Sigmoid colon (tissue), 7 donors: ENCODE measurements around the gene TPSD1. TPM values are rescaled to one million over a fixed set of nuclear protein-coding genes. Genes with fewer than 3 reads are reported as not detected.
"Not testable (repeated sequence)": the region's sequence is repeated elsewhere in the genome, so short reads cannot be mapped to it uniquely, and the experiment has no call there.

ENCODE experiments used
- DNase-seq: peaks from one replicate; pipeline ENCODE4 v3.0.0-alpha.2; 2019
- H3K27ac ChIP-seq, 4 donors: fragments of 200-600 bp; sonication (generic); one replicate each; pipeline ENCODE4 v1.5.1; 2016 to 2019; ENCODE audit warnings: mild to moderate bottlenecking in 1 of 4
- H3K27me3 ChIP-seq, 3 donors: fragments of 200-600 bp; sonication (generic); one replicate each; pipeline ENCODE4 v1.5.1; 2019; ENCODE audit warnings: mild to moderate bottlenecking in 1 of 3
- H3K36me3 ChIP-seq, 4 donors: fragments of 200-600 bp; sonication (generic); one replicate each; pipeline ENCODE4 v1.5.1; 2016 to 2019
- H3K4me1 ChIP-seq, 4 donors: fragments of 200-600 bp; sonication (generic); one replicate each; pipeline ENCODE4 v1.5.1; 2017 to 2019
- H3K4me3 ChIP-seq, 4 donors: fragments of 200-600 bp; sonication (generic); one replicate each; pipeline ENCODE4 v1.5.1; 2017 to 2019; ENCODE audit warnings: mild to moderate bottlenecking in 2 of 4, moderate library complexity in 1 of 4
- H3K9me3 ChIP-seq, 4 donors: fragments of 200-600 bp in 3 of 4; sonication (generic) in 3 of 4; one replicate each; pipeline versions ENCODE4 v1.5.1 to v1.6.1; 2013 to 2019
- CTCF ChIP-seq, 4 experiments: fragments of 450-650 bp in 3 of 4; fragments of 200-600 bp in 1 of 4; IDR thresholded peaks; one replicate each; pipeline ENCODE4 v1.5.1; 2016 to 2019; ENCODE audit warnings: antibody characterized with exemption in 4 of 4, mild to moderate bottlenecking in 3 of 4, moderate library complexity in 2 of 4
- EP300 ChIP-seq, 4 donors: sonication (generic); formaldehyde crosslinking; IDR thresholded peaks; one replicate each; pipeline ENCODE4 v1.6.1; 2017; ENCODE audit warnings: antibody characterized with exemption in 4 of 4
- POLR2A ChIP-seq, 2 donors: fragments of 450-650 bp; IDR thresholded peaks; one replicate each; pipeline ENCODE4 v1.6.1; 2016; ENCODE audit warnings: antibody characterized with exemption in 2 of 2, mild to moderate bottlenecking in 2 of 2, moderate library complexity in 2 of 2
- POLR2AphosphoS5 ChIP-seq, 4 donors: sonication (generic); formaldehyde crosslinking; IDR thresholded peaks; one replicate each; pipeline ENCODE4 v1.6.1; 2017; ENCODE audit warnings: antibody characterized with exemption in 4 of 4
- WGBS, 2 donors: extraction: QIAGEN DNeasy Blood & Tissue Kit; methylation state at CpG; one replicate each; pipeline ENCODE4 v1.1.7; 2013; 5-methylcytosine and 5-hydroxymethylcytosine counted together
- intact Hi-C: fragments of 100-400 bp; cut with DNase I; formaldehyde crosslinking; loops from one replicate; pipeline ENCODE4 v1.15.1; 2023
- polyA plus RNA-seq, 3 donors: library from polyadenylated mRNA; stranded (reverse); fragments of 200-250 nt; gene quantifications; one replicate each; pipeline ENCODE4 v1.2.3, GENCODE V29; 2013
- total RNA-seq, 4 donors: library from RNA; depleted of rRNA; stranded (reverse); fragments of >200 nt; gene quantifications; one replicate each; pipeline ENCODE4 v1.1.0, GENCODE V29; 2016
- donor health status: healthy with polysubstance abuse.
- donor health status: Bipolar disorder and iron deficiency.
- donor health status: healthy.

The TPSD1 gene
- total and polyA plus RNA-seq, 7 donors, result 0.71 to 5.3 (median 1.2) TPM; not detected in 4

DNA sequence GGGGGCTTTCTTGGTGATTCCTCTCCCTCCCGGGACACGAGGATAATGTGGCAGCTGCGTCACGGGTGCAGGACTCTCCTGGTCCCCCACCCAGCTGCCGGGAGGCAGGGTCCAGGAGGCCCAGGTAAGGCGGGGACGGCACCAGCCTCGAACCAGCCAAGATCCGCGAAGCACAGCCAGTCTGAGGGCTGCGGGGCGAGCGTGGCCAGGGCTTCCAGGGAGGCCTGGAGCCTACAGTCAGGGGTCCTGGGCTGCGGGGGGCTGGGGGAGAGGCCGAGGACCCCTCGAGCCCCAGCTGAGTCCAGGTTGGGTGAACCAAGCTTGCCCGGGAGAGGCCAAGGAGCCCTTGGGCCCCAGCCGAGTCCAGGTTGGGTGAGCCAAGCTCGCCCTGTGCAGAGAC lies 10.0 kb downstream of the TPSD1 start:
- Histone ChIP-seq H3K36me3 (no peaks in the 10 kb centered on the region), H3K27ac (no peak overlapping the region), H3K4me1 (no peaks in the 10 kb centered on the region), H3K27me3 (peaks cover 3 to 39% (median 18%) of the 10 kb centered on the region in 3 donors), H3K9me3 (no peaks in the 10 kb centered on the region), H3K4me3 (no peak overlapping the region)
- DNase-seq, result no peak
- intact Hi-C loops, result no loop called here
- TF ChIP-seq POLR2A (IDR thresholded peaks at IDR 0.05), result no peak
- no peak for TF ChIP-seq CTCF (IDR thresholded peaks at IDR 0.05)
- TF ChIP-seq POLR2AphosphoS5 (IDR thresholded peaks at IDR 0.05), result no peak
- TF ChIP-seq EP300 (IDR thresholded peaks at IDR 0.05), result no peak
- 86 to 89% methylated on average over 19 of the region's 19 CpGs for WGBS, 2 donors

DNA sequence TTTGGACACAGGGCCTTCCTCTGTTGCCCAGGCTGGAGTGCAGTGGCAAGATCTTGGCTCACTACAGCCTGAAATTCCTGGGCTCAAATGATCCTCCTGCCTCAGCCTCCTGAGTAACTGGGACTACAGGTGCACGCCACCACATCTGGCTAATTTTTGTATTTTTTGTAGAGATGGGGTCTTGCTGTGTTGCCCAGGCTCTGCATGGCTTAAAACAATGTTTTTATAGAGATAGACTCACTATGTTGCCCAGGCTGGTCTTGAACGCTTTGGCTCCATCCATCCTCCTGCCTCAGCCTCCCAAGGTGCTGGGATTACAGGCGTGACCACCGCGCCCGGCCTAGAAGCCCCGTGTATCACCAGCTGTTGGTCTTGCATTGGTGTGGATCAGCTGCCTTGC lies 13.5 kb downstream of the TPSD1 start:
- DNase-seq, H3K27ac ChIP-seq, H3K9me3 ChIP-seq, intact Hi-C loops, H3K36me3 ChIP-seq, H3K27me3 ChIP-seq, H3K4me3 ChIP-seq: not testable (repeated sequence)
- WGBS, 2 donors, result 83 to 92% methylated on average over 7 of the region's 7 CpGs
- H3K4me1 ChIP-seq, result peaks cover 0 to 11% (median 9%) of the 10 kb centered on the region in 4 donors

DNA sequence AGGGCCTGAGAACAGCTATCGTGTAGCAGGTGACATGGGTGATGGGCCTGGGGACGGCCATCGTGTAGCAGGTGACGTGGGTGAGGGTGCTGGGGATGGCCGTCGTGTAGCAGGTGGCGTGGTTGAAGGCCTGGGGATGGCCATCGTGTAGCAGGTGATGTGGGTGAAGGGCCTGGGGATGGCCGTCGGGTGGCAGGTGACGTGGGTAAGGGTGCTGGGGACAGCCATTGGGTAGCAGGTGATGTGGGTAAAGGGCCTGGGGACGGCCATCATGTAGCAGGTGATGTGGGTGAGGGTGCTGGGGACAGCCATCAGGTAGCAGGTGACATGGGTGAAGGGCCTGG lies 15.5 kb downstream of the TPSD1 start:
- Histone ChIP-seq H3K36me3 (no peaks in the 10 kb centered on the region), H3K9me3 (no peaks in the 10 kb centered on the region), H3K4me3 (no peak overlapping the region), H3K27me3 (peaks cover 0 to 12% (median 0%) of the 10 kb centered on the region in 3 donors), H3K4me1 (peaks cover 0 to 11% (median 9%) of the 10 kb centered on the region in 4 donors), H3K27ac (no peak overlapping the region)
- no peak for DNase-seq
- intact Hi-C loops, result no loop called here
- no peak for TF ChIP-seq EP300 (IDR thresholded peaks at IDR 0.05)
- no peak for TF ChIP-seq POLR2AphosphoS5 (IDR thresholded peaks at IDR 0.05)
- no peak for TF ChIP-seq CTCF (IDR thresholded peaks at IDR 0.05)
- TF ChIP-seq POLR2A (IDR thresholded peaks at IDR 0.05), result no peak
- WGBS, 2 donors, result 30 to 76% methylated on average over 12 of the region's 12 CpGs

DNA sequence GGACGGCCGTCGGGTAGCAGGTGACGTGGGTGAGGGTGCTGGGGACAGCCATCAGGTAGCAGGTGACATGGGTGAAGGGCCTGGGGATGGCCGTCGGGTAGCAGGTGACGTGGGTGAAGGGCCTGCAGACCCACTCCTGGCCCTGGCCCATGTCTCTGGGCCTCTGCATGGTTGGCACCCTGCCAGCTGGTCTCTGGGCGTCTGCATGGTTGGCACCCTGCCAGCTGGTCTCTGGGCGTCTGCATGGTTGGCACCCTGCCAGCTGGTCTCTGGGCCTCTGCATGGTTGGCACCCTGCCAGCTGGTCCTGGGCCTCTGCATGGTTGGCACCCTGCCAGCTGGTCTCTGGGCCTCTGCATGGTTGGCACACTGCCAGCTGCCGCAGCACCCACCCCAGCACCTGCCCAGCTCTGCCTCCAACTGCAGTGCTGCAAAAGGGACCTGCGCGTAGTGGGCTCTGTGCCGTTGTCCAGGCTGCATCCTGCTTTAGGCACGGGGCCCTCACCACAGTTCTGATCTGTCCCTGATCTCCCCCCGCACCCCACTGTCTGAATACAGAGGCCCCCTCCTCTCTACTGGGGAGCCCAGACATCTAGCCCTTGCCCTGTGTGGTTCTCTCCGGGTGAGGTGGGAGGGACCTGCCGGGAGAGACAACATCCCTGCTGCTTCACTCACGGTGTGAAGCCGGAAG lies 16.0 kb downstream of the TPSD1 start:
- intact Hi-C loops, H3K36me3 ChIP-seq, H3K9me3 ChIP-seq, H3K27ac ChIP-seq, H3K4me3 ChIP-seq: not testable (repeated sequence)
- H3K27me3 ChIP-seq, result peaks cover 0 to 12% (median 2%) of the 10 kb centered on the region in 3 donors
- DNase-seq, result peak; percentile 71
- TF ChIP-seq POLR2AphosphoS5 (IDR thresholded peaks at IDR 0.05), result peak in 1 of 4 donors; percentile 55
- H3K4me1 ChIP-seq, result peaks cover 0 to 11% (median 9%) of the 10 kb centered on the region in 4 donors
- 8 to 24% methylated on average over 19 of the region's 19 CpGs for WGBS, 2 donors

DNA sequence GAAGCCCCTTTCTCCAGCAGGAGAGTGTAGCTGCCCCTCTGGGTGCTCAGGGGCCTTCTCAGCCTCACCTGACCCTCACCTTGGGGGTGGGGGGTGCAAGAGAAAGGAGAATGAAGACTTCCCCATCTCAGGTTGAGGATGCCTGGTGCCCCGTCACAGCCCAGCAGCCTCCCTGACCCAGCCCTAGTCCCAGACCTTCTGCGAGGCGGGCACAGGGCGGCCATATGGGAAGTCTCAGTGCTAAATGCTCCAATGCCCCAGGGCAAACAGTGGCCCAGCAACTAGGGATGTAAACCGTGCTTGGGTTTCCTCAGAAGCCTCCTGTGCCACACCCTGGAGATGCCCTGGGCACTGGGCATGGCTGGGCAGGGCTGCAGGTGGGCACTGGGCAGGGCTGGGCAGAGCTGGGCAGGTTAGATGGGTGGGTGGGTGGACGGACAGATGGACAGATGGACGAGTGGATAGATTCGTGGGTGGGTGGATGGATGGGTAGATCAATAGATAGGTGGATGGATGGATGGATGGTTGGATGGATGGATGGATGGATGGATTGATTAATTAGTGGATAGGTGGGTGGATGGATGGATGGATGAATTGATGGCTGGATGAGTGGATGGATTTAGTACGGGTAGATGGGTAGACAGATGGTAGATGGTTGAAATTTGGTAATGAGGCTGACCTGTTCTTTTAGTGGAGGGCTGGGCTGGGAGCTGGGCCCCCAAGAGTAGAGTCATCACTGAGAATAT lies 16.8 kb downstream of the TPSD1 start:
- no peak for TF ChIP-seq POLR2AphosphoS5 (IDR thresholded peaks at IDR 0.05)
- no peak for TF ChIP-seq EP300 (IDR thresholded peaks at IDR 0.05)
- no peak for TF ChIP-seq CTCF (IDR thresholded peaks at IDR 0.05)
- no peak for TF ChIP-seq POLR2A (IDR thresholded peaks at IDR 0.05)
- 33 to 69% methylated on average over 9 of the region's 9 CpGs for WGBS, 2 donors
- Histone ChIP-seq H3K27me3 (peaks cover 0 to 20% (median 10%) of the 10 kb centered on the region in 3 donors), H3K4me1 (peaks cover 0 to 11% (median 9%) of the 10 kb centered on the region in 4 donors), H3K36me3 (no peaks in the 10 kb centered on the region), H3K27ac (no peak overlapping the region), H3K4me3 (no peak overlapping the region), H3K9me3 (no peaks in the 10 kb centered on the region)
- intact Hi-C loops, result no loop called here
- DNase-seq, result no peak
